Esophagus muscularis mucosa (tissue), 3 donors: ENCODE measurements around the gene APOL2.

Source experiments
- CTCF ChIP-seq, 3 experiments: fragments of 200-600 bp in 2 of 3; fragments of 450-650 bp in 1 of 3; sonication (generic) in 2 of 3; IDR thresholded peaks; one replicate each; pipeline ENCODE4 v1.5.1; 2017 to 2019; ENCODE audit warnings: antibody characterized with exemption in 3 of 3, mild to moderate bottlenecking in 2 of 3, moderate library complexity in 1 of 3
- POLR2AphosphoS5 ChIP-seq, 2 donors: sonication (generic); formaldehyde crosslinking; IDR thresholded peaks; one replicate each; pipeline ENCODE4 v1.6.1; 2017; ENCODE audit warnings: antibody characterized with exemption in 2 of 2

- no peak for TF ChIP-seq CTCF (IDR thresholded peaks at IDR 0.05)
- TF ChIP-seq POLR2AphosphoS5 (IDR thresholded peaks at IDR 0.05): no peak
Observed at GRCh38 chr22:36185828-36186624, 53.3 kb downstream of the APOL2 start.
